Measurements from ENCODE around the gene SNX2.

DNA sequence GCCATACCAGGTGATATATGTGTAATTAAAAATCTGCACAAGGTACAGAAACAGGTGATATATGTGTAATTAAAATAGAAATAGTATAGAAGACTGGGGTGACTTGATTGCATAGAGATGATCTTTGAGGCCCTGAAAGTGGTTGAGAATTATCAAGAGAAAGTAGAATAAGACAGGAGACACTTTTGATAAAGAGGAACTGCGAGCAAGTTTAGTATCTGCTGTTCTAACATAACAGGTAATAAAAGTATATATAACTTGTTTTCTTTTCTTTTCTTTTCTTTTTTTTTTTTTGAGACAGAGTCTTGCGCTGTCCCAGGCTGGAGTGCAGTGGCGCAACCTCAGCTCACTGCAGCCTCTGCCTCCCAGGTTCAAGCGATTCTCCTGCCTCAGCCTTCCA is 5.4 kb downstream of the SNX2 start:
- TF ChIP-seq, protein P1, sequence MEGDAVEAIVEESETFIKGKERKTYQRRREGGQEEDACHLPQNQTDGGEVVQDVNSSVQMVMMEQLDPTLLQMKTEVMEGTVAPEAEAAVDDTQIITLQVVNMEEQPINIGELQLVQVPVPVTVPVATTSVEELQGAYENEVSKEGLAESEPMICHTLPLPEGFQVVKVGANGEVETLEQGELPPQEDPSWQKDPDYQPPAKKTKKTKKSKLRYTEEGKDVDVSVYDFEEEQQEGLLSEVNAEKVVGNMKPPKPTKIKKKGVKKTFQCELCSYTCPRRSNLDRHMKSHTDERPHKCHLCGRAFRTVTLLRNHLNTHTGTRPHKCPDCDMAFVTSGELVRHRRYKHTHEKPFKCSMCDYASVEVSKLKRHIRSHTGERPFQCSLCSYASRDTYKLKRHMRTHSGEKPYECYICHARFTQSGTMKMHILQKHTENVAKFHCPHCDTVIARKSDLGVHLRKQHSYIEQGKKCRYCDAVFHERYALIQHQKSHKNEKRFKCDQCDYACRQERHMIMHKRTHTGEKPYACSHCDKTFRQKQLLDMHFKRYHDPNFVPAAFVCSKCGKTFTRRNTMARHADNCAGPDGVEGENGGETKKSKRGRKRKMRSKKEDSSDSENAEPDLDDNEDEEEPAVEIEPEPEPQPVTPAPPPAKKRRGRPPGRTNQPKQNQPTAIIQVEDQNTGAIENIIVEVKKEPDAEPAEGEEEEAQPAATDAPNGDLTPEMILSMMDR (IDR thresholded peaks at IDR 0.05): no peak
- no peak for TF ChIP-seq EP300 (IDR thresholded peaks at IDR 0.05; ENCODE audit: low read depth)
